Liver (tissue), 9 donors: ENCODE measurements around the gene DCUN1D3. TPM values are rescaled to one million over a fixed set of nuclear protein-coding genes. Genes with fewer than 3 reads are reported as not detected.

ENCODE experiments used
- DNase-seq: peaks from one replicate; pipeline ENCODE4 v3.0.0-alpha.2; 2017; ENCODE audit warnings: low spot score
- H3K27ac ChIP-seq, 2 donors: one replicate each; pipeline ENCODE4 v1.7.0; 2013; ENCODE audit warnings: inconsistent platforms in 2 of 2, low read length in 2 of 2, control low read depth in 1 of 2, low read depth in 1 of 2, mild to moderate bottlenecking in 1 of 2
- H3K27me3 ChIP-seq, 4 donors: one replicate each; pipeline versions ENCODE4 v1.6.1 to v1.7.0; 2013; ENCODE audit warnings: low read length in 3 of 4, inconsistent platforms in 1 of 4, mild to moderate bottlenecking in 1 of 4, moderate library complexity in 1 of 4; ENCODE audit not compliant: control insufficient read depth in 4 of 4, insufficient read depth in 4 of 4
- H3K36me3 ChIP-seq, 4 donors: one replicate each; pipeline versions ENCODE4 v1.6.1 to v1.7.0; 2013; ENCODE audit warnings: low read length in 3 of 4, mild to moderate bottlenecking in 3 of 4, low read depth in 1 of 4, moderate library complexity in 1 of 4; ENCODE audit not compliant: control insufficient read depth in 4 of 4, insufficient read depth in 3 of 4
- H3K4me1 ChIP-seq, 4 donors: one replicate each; pipeline versions ENCODE4 v1.6.1 to v1.7.0; 2013; ENCODE audit warnings: low read length in 3 of 4, mild to moderate bottlenecking in 3 of 4, moderate library complexity in 1 of 4; ENCODE audit not compliant: control insufficient read depth in 4 of 4, insufficient read depth in 4 of 4
- H3K4me3 ChIP-seq, 3 donors: one replicate each; pipeline versions ENCODE4 v1.6.1 to v1.7.0; 2013; ENCODE audit warnings: low read length in 3 of 3, control low read depth in 1 of 3, low read depth in 1 of 3, mild to moderate bottlenecking in 1 of 3
- H3K9ac ChIP-seq, 2 donors: one replicate each; pipeline ENCODE4 v1.7.0; 2013; ENCODE audit warnings: low read length in 2 of 2, mild to moderate bottlenecking in 2 of 2, moderate library complexity in 2 of 2, control low read depth in 1 of 2, low read depth in 1 of 2
- H3K9me3 ChIP-seq, 4 donors: one replicate each; pipeline versions ENCODE4 v1.6.1 to v1.7.0; 2013; ENCODE audit warnings: low read length in 3 of 4; ENCODE audit not compliant: control insufficient read depth in 4 of 4
- EGR1 ChIP-seq, 2 donors: IDR thresholded peaks; 2 replicates each; pipeline ENCODE4 v1.6.1; 2016 to 2018; ENCODE audit warnings: antibody characterized with exemption in 2 of 2, low read depth in 2 of 2
- FOXA1 ChIP-seq: IDR thresholded peaks from 2 replicates; pipeline ENCODE4 v1.6.1; 2016; ENCODE audit warnings: antibody characterized with exemption
- FOXA2 ChIP-seq: IDR thresholded peaks from 2 replicates; pipeline ENCODE4 v1.6.1; 2016; ENCODE audit warnings: antibody characterized with exemption
- GABPA ChIP-seq, 2 donors: IDR thresholded peaks in 1 of 2; conservative IDR thresholded peaks in 1 of 2; 2 replicates each; pipeline ENCODE4 v1.6.1; 2016; ENCODE audit warnings: antibody characterized with exemption in 2 of 2, mild to moderate bottlenecking in 1 of 2, moderate library complexity in 1 of 2
- HNF4A ChIP-seq, 2 donors: conservative IDR thresholded peaks; 2 replicates each; pipeline ENCODE4 v1.6.1; 2016; ENCODE audit warnings: antibody characterized with exemption in 2 of 2, mild to moderate bottlenecking in 2 of 2
- HNF4G ChIP-seq: IDR thresholded peaks from 2 replicates; pipeline ENCODE4 v1.6.1; 2016; ENCODE audit warnings: antibody characterized with exemption
- JUND ChIP-seq, 2 donors: IDR thresholded peaks; 2 replicates each; pipeline ENCODE4 v1.6.1; 2016; ENCODE audit warnings: antibody characterized with exemption in 2 of 2
- NR2F2 ChIP-seq: IDR thresholded peaks from 2 replicates; pipeline ENCODE4 v1.6.1; 2016; ENCODE audit warnings: antibody characterized with exemption
- RAD21 ChIP-seq, 2 donors: IDR thresholded peaks; 2 replicates each; pipeline ENCODE4 v1.6.1; 2016; ENCODE audit warnings: antibody characterized with exemption in 2 of 2, mild to moderate bottlenecking in 2 of 2
- RXRA ChIP-seq, 2 donors: IDR thresholded peaks; 2 replicates each; pipeline ENCODE4 v1.6.1; 2017 to 2018; ENCODE audit warnings: antibody characterized with exemption in 2 of 2, mild to moderate bottlenecking in 1 of 2
- SP1 ChIP-seq: IDR thresholded peaks from 2 replicates; pipeline ENCODE4 v1.6.1; 2018; ENCODE audit warnings: antibody characterized with exemption, mild to moderate bottlenecking
- TAF1 ChIP-seq: conservative IDR thresholded peaks from 2 replicates; pipeline ENCODE4 v1.6.1; 2016; ENCODE audit warnings: antibody characterized with exemption, mild to moderate bottlenecking
- YY1 ChIP-seq: IDR thresholded peaks from 2 replicates; pipeline ENCODE4 v1.6.1; 2016; ENCODE audit warnings: antibody characterized with exemption, mild to moderate bottlenecking
- WGBS: extraction: QIAGEN DNeasy Blood & Tissue Kit; methylation state at CpG from one replicate; pipeline ENCODE4 v1.1.7; 2013; 5-methylcytosine and 5-hydroxymethylcytosine counted together
- polyA plus RNA-seq, 2 donors: library from polyadenylated mRNA; stranded (reverse) in 1 of 2; unstranded in 1 of 2; fragments of 200-250 nt in 1 of 2; fragments of >200 nt in 1 of 2; fragmentation: Nextera tagmentation in 1 of 2; extraction: Ambion mirVana in 1 of 2; gene quantifications; one replicate each; pipeline versions ENCODE4 v1.2.1 to v1.2.3, GENCODE V29; 2013 to 2015
- total RNA-seq, 2 donors: library from RNA; depleted of rRNA; stranded (reverse); fragments of >200 nt; gene quantifications; one replicate each; pipeline ENCODE4 v1.2.3, GENCODE V29; 2014
- TF ChIP-seq, protein P1 (sequence below): IDR thresholded peaks from 2 replicates; pipeline ENCODE4 v1.6.1; 2016; ENCODE audit warnings: antibody characterized with exemption
- TF ChIP-seq, protein P2 (sequence below): IDR thresholded peaks from 2 replicates; pipeline ENCODE4 v1.6.1; 2016; ENCODE audit warnings: antibody characterized with exemption, mild to moderate bottlenecking
- TF ChIP-seq, protein P3 (sequence below): IDR thresholded peaks from 2 replicates; pipeline ENCODE4 v1.6.1; 2016; ENCODE audit warnings: antibody characterized with exemption
- TF ChIP-seq, protein P4 (sequence below): fragments of 150-350 bp; IDR thresholded peaks from 2 replicates; pipeline ENCODE4 v1.5.1; 2017; ENCODE audit warnings: improper control_type of control experiment, low read depth, low read length; ENCODE audit not compliant: missing input control
- TF ChIP-seq, protein P5 (sequence below): IDR thresholded peaks from 2 replicates; pipeline ENCODE4 v1.6.1; 2016; ENCODE audit warnings: antibody characterized with exemption
- donor health status: healthy.
- donor health status: healthy.
- donor health status: healthy.
- donor health status: healthy.
- donor health status: healthy.

Gene DCUN1D3
- total and polyA plus RNA-seq, 4 donors, result 2.7 to 16.8 (median 4.8) TPM

DNA sequence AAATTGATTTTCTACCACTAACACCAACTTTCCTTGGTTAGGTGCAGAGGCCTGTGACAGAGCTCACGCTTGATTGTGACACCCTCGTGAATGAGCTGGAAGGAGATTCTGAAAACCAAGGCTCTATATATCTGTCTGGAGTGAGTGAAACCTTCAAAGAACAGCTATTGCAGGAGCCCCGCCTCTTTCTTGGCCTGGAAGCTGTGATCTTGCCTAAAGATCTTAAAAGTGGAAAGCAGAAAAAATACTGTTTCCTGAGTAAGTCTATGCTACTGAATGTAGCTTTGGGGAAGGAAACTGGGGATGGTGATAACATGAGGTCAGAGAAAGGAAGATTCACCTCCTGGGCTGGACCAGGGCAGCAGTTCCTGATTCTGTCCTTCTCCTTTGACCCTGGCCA is 55.6 kb downstream of the DCUN1D3 start:
- DNase-seq, result no peak
- WGBS, result 78% methylated on average over 3 of the region's 3 CpGs
- H3K4me3 ChIP-seq, result no peak overlapping the region
- H3K9ac ChIP-seq, result no peak overlapping the region
- TF ChIP-seq, protein P1, sequence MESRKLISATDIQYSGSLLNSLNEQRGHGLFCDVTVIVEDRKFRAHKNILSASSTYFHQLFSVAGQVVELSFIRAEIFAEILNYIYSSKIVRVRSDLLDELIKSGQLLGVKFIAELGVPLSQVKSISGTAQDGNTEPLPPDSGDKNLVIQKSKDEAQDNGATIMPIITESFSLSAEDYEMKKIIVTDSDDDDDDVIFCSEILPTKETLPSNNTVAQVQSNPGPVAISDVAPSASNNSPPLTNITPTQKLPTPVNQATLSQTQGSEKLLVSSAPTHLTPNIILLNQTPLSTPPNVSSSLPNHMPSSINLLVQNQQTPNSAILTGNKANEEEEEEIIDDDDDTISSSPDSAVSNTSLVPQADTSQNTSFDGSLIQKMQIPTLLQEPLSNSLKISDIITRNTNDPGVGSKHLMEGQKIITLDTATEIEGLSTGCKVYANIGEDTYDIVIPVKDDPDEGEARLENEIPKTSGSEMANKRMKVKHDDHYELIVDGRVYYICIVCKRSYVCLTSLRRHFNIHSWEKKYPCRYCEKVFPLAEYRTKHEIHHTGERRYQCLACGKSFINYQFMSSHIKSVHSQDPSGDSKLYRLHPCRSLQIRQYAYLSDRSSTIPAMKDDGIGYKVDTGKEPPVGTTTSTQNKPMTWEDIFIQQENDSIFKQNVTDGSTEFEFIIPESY, result no peak
- TF ChIP-seq NR2F2 (peak; percentile 40), RAD21 (IDR thresholded peaks at IDR 0.05) (no peak), YY1 (no peak), JUND (IDR thresholded peaks at IDR 0.05) (no peak), RXRA (IDR thresholded peaks at IDR 0.05) (no peak), TAF1 (no peak)
- H3K9me3 ChIP-seq, result no peaks in the 10 kb centered on the region
- no peak overlapping the region for H3K27ac ChIP-seq
- peaks cover 0 to 3% (median 1%) of the 10 kb centered on the region in 4 donors for H3K36me3 ChIP-seq
- H3K27me3 ChIP-seq, result no peaks in the 10 kb centered on the region
- H3K4me1 ChIP-seq, result no peaks in the 10 kb centered on the region

DNA sequence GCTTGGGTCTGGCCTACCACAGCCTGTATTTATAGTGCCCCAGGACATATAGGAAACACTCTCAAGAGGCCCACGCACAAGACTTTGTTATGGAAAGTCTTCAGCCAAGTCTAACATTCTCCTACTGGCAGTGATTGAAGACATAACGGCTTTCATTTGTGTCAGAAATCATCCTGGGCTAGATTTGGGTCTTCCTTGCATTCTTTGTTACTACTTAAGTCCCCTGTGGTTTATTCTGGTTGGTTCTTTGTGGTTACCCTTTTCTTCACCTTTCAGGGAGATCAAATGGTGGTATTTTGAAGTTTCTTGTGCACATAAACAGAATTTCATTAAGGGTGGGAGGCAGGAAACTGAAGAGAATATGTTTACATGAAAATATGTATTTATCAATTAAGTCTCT is 56.1 kb downstream of the DCUN1D3 start:
- WGBS, result 92% methylated on average over 2 of the region's 2 CpGs
- peaks cover 0 to 3% (median 1%) of the 10 kb centered on the region in 4 donors for H3K36me3 ChIP-seq
- no peaks in the 10 kb centered on the region for H3K4me1 ChIP-seq
- no peak overlapping the region for H3K4me3 ChIP-seq
- H3K9me3 ChIP-seq, result no peaks in the 10 kb centered on the region
- no peak overlapping the region for H3K9ac ChIP-seq
- H3K27me3 ChIP-seq, result no peaks in the 10 kb centered on the region
- DNase-seq, result no peak
- no peak for TF ChIP-seq JUND (IDR thresholded peaks at IDR 0.05)
- TF ChIP-seq FOXA1, result no peak
- no peak for TF ChIP-seq HNF4A (conservative IDR thresholded peaks at IDR 0.05)
- TF ChIP-seq NR2F2, result no peak
- TF ChIP-seq RXRA (IDR thresholded peaks at IDR 0.05), result no peak
- TF ChIP-seq, protein P2, sequence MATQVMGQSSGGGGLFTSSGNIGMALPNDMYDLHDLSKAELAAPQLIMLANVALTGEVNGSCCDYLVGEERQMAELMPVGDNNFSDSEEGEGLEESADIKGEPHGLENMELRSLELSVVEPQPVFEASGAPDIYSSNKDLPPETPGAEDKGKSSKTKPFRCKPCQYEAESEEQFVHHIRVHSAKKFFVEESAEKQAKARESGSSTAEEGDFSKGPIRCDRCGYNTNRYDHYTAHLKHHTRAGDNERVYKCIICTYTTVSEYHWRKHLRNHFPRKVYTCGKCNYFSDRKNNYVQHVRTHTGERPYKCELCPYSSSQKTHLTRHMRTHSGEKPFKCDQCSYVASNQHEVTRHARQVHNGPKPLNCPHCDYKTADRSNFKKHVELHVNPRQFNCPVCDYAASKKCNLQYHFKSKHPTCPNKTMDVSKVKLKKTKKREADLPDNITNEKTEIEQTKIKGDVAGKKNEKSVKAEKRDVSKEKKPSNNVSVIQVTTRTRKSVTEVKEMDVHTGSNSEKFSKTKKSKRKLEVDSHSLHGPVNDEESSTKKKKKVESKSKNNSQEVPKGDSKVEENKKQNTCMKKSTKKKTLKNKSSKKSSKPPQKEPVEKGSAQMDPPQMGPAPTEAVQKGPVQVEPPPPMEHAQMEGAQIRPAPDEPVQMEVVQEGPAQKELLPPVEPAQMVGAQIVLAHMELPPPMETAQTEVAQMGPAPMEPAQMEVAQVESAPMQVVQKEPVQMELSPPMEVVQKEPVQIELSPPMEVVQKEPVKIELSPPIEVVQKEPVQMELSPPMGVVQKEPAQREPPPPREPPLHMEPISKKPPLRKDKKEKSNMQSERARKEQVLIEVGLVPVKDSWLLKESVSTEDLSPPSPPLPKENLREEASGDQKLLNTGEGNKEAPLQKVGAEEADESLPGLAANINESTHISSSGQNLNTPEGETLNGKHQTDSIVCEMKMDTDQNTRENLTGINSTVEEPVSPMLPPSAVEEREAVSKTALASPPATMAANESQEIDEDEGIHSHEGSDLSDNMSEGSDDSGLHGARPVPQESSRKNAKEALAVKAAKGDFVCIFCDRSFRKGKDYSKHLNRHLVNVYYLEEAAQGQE, result no peak
- no peak for TF ChIP-seq EGR1 (IDR thresholded peaks at IDR 0.05; ENCODE audit: low read depth in 2 of 2)
- TF ChIP-seq TAF1, result no peak
- TF ChIP-seq, protein P3, sequence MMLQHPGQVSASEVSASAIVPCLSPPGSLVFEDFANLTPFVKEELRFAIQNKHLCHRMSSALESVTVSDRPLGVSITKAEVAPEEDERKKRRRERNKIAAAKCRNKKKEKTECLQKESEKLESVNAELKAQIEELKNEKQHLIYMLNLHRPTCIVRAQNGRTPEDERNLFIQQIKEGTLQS, result no peak
- TF ChIP-seq FOXA2, result no peak
- no peak for TF ChIP-seq RAD21 (IDR thresholded peaks at IDR 0.05)
- TF ChIP-seq, protein P1, result no peak
- TF ChIP-seq GABPA (IDR thresholded peaks at IDR 0.05 in 1 of 2, conservative IDR thresholded peaks at IDR 0.05 in 1 of 2), result no peak
- TF ChIP-seq, protein P4, sequence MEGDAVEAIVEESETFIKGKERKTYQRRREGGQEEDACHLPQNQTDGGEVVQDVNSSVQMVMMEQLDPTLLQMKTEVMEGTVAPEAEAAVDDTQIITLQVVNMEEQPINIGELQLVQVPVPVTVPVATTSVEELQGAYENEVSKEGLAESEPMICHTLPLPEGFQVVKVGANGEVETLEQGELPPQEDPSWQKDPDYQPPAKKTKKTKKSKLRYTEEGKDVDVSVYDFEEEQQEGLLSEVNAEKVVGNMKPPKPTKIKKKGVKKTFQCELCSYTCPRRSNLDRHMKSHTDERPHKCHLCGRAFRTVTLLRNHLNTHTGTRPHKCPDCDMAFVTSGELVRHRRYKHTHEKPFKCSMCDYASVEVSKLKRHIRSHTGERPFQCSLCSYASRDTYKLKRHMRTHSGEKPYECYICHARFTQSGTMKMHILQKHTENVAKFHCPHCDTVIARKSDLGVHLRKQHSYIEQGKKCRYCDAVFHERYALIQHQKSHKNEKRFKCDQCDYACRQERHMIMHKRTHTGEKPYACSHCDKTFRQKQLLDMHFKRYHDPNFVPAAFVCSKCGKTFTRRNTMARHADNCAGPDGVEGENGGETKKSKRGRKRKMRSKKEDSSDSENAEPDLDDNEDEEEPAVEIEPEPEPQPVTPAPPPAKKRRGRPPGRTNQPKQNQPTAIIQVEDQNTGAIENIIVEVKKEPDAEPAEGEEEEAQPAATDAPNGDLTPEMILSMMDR, result no peak
- no peak for TF ChIP-seq HNF4G
- TF ChIP-seq, protein P5, sequence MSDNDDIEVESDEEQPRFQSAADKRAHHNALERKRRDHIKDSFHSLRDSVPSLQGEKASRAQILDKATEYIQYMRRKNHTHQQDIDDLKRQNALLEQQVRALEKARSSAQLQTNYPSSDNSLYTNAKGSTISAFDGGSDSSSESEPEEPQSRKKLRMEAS, result no peak
- TF ChIP-seq YY1, result no peak
- TF ChIP-seq SP1, result no peak
- no peak overlapping the region for H3K27ac ChIP-seq
